NCI-H345 (cell line): Measurements from ENCODE around the gene TPP1.

ENCODE experiments used
- DNase-seq: peaks from one replicate; lab custom pipeline; 2025; lab: John Stamatoyannopoulos, UW

The TPP1 gene

DNA sequence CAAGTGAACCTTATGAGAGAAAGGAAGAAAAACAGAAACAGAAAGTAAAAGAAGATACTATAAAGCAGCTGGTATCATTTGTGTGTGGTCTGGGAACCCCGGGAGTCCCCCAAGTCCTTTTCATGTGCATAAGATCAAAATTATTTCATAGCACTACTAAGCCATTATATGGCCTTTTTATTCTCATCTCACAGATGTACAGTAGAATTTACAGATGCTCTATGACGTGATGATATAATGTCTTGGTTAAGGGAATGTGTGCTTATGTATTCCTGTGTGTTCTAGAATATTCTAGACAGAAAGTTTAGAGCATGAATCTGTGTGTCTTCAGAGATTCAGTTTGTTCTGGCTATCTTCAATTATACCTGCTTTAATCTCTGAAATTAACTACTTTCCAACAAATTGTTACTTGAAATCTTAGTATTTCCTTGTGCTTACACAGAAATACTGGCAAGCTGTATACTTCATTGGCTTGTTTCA lies 8.6 kb upstream of the TPP1 start:
- DNase-seq, result no peak

DNA sequence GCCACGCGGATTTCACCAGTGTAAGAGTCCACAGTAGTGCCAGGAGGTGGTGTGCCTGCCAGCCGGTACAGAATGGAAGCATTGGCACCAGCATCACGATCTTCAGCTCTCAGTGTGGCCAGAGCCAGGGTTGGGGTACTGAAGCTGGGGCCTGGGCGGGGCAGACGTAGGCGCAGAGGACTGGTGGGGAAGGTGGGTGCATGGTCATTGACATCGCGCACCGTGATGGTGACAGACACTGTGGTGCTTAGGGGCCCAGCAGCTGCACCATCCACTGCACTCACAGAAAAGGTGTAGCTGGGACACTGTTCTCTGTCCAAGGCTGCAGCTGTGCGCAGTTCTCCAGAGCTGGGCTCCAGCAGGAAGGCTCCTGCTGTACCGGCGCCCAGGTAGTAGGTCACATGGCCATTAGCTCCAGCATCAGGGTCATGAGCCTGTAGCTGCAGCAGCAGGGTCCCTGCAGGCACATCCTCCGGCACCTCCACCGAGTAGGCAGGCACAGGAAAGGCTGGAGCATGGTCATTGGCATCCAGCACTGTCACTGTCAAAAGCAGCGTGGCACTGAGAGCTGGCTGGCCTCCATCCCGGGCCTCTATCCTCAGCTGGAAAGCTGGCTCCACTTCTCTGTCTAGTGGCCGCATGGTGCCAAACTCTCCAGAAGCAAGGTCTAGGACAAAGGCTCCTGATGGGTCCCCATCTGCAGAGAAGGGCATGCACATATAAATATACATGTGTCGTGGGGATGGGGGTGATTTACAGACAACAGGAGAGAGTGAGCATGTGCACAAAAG lies 7.9 kb upstream of the TPP1 start:
- no peak for DNase-seq

DNA sequence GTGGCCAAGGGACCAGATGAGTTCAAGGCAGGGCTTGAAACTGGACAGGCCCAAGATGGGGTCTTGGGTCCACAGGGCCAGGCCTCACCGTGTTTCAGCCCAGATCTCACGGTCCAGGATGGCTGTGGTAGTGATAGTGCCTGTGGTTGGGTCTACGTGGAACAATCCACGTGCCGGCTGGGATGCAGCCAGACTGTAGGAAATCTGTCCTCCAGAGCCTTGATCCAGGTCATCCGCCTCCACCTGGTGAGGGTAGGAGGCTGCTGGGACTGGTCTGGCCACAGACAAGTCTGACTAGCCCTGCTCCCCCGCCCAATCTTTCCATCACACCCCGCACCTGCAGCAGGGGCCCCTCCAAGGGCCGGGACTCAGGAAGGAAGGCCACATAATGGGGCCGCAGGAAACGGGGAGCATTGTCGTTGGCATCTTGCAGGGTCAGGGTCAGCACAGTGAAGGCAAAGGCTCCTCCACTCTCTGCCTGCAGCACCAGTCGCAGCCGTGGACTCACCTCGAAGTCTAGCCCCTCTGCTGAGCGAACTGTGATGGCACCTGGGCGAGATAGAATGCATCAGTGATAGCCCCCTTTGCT lies 6.7 kb upstream of the TPP1 start:
- no peak for DNase-seq

DNA sequence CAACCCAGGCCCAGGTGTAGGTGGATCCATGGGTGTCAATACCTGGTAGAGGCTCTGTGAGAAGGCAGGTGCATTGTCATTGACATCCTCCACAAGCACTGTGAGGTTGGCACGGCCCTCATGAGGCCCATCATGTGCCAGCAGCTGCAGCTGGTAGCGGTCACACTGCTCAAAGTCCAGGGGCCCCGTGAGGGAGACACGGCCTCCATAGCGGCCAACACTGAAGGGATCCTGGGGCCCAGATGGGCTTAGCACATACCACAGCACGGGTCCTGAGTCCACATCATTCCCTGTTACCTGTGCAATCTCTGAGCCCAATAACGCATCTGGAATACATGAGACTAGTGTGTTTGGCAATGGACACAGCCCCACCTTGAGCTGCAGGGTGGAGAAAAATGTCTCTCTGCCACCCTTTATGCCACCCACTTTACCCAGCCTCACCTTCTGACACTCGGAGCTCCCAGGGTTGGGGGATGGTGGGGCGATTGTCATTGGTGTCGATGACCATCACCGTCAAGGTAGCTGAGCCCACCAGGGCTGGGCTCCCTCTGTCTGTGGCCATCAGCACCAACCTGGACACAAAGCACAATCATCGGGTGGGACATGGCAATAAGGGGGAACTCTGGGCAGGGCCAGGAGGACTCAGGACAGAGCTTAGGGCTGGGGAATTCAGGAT lies 6.1 kb upstream of the TPP1 start:
- no peak for DNase-seq

DNA sequence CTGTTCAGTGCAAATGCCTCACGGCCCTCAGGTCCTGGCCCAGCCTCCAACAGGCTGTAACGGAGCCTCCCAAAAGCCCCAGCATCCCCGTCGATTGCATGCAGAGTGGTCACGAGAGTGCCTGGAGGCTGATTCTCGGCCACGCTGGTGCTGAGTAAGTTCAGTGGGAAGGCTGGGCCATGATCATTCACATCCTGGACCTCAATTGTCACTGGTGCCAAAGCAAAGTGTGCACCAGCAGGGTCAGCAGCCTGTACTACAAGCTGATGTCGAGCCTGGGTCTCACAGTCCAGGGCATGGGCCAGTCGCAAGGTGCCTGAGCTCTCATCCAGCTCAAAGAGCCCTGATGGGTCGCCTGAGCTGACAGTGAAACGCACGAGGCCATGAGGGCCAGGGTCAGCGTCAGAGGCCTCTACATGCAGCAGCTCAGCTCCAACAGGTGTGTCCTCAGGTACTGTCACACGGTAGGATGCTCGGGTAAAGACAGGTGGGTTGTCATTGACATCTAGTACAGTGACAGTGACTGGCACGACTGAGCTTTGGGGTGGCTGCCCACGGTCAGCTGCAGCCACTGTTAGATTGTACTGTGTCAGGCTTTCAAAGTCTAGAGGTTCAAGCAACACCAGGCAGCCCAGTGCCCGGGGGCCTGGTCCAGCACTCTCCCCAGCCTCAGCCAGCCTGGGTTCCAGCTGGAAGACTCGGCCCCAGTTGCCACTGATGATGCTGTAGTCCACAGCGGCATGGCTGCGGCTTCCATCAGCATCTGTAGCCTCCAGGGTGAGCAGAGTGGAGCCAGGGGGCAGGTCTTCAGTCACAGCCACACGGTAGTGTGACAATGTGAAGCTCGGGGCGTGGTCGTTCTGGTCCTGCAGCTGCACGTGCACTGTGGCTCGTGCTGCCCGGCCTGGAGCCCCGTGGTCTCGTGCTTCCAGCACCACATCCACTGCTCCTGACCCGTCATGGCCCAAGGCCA lies 4.5 kb upstream of the TPP1 start:
- DNase-seq, result no peak

DNA sequence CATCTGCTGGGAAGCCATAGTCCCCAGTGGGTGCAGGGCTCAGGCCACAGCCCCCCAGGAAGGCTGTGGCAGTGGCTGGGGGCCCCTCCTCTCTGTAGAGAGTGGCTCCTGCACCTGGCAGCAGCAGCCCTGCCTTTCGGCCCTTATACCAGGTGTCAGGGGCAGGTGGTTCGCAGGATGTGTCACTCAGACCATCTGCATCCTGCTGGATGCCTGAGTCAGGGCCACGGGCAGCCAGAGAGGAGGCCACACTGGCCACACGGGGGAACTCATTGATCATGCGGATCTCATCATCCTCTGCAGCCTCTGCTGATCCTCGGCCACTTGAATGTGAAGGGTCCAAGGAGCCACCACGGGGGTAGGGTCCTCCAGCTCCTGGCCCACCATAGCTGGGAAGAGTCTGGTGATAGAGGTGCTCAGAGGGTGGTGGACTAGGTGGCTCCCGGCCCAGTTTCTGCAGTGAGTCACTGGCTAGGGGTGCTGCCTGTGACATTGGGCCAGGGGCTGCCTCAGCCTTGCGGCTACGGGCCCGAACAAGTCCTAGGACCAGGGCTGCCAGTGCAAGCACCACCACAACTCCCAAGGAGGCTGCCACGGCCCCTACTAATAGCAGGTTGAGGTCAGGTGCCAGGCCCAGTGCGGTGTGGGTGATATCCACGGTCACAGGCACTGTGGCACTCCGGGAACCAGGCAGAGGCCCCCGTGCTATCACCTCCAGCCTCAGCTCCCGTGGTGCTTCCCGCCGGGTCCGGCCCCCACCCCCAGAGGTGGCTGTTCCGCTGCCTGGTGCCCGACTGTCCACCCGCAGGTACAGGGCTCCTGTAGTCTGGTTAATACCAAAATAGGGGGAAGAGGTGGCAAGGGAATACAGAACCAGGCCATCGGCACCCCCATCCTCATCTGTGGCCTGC lies 3.3 kb upstream of the TPP1 start:
- DNase-seq, result no peak

DNA sequence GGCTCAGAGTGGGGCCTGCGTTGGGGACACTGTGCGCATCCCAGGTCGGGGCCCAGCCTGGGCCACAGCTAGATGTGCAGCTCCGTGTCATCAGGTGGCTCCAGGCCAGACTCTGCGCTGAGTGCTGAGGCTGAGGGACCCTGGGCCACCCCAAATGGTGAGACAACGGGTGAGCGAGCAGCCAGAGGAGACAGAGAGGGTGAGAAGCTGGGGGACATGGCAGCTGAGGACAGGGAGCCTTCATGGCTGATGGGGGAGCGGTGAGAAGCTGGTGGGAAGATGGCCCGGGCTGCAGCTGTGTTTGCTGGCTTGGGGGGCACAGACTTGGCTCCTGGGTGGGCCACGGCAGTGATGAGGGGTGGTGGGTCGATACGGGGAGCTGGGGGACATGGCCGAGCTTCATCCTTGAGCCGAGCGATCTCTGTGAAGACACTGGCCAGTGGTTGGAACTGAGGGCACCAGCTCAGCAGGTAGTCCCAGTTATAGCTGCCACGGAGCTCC lies 2.5 kb upstream of the TPP1 start:
- no peak for DNase-seq

DNA sequence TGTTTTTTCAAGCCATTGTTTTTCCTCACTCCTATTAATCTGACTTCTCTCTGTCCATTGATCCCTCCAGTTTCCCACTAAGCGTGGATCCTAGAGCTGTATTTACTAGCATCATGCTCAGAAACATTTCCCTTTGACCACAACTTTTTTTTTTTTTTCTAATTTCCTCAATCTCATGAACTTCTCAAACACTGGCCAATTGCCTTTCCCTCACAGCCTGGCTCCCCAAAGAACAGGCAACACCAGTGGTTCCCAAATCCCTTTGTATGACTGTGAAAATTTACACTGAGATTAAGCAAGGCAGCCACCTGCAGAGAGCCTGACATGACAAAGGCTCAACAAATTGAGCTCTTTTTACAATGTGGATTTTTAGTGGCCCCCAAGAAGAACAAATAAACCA lies 1.4 kb upstream of the TPP1 start:
- no peak for DNase-seq

DNA sequence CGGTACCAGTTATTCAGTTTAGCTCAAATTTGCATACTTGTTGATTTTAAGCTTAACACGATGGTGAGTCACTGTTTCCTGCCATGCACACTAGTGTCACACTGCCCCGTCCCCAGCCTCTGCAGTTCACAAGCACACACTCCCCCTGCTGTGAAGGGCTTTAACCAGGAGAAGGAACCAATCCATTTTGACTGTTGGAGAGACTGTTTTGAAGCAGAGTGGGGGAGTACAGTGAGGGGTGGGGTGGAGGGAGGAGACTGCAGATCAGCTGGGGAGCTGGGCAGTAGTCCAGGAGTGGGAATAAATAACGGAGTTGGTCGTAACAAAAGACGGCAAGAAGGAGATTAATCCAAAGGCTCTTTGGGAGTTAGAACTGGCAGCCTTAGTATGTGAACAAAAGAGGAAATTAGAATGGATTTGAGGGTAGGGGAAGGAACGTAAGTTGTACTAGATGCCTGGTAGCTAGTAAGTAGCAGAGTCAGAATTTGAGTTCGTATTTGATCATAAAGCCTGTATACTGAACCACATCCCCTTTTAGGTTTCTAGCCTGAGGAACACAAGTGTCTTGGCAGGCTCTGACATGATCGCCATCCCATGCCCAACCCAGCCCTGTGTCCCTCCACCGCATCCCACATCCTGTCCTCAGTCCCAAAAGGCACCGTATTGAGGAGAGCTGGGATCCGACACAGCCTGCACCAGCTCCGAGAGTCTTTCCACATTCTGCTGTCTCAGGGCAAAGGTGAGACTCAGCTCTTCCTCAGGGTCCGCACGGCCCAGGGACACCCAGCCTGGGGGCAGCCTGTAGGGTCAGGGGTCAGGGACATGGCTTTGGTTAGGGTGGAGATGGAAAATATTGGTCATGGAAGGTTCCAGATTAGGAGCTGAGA lies 862 bp downstream of the TPP1 start:
- DNase-seq, result no peak

DNA sequence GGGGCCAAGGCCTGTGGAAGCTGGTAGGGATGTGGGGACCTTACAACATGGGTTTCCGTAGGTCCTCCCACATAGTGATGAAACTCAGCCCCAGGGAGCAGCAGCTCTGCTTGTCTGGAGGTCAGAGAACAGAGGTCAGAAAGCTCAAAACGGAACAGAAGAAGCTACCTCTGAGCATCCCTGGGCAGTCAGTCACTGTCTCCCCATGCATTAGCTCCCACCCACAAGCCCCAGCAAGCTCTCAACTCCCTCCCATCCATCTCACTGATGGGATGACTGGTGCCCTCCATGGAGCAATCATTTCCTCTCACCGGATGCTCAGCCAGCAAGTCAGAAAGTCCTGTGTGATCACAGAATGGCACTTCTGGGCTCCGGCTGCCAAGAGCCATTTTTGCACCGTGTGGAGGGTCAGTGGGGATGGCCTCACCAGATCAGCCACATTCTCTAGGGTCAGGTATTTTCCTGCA lies 1.9 kb downstream of the TPP1 start:
- DNase-seq, result no peak

DNA sequence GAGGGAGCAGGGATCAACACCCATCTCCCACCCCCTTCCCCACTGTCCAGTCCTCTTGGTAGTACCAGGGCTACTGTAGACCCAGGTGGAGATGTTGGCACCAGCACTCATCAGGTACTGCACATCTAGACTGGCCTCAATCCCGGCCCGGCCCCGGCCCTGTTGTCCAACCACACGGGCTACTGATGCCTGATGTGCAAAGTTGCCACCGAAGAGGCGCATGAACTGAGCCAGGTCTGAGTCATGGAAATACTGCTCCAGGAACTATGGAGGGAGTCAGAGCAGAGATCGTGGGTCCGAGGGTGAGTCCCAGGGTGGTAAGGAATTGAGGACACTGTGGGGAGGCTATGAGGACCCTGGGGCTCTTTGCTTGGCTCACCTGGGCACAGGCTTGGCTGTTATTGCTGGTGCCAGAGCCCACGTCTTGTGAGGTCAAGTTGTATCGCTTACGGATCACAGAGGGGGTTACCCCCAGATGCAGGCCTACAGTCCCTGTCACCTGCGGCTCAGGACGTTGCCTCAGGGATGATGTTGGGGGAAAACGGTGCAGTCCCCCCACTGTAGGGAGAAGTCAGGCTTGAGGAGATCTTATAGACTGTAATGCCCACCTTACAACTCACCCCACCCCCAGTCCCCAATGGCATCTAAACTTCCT lies 2.5 kb downstream of the TPP1 start:
- DNase-seq, result no peak

DNA sequence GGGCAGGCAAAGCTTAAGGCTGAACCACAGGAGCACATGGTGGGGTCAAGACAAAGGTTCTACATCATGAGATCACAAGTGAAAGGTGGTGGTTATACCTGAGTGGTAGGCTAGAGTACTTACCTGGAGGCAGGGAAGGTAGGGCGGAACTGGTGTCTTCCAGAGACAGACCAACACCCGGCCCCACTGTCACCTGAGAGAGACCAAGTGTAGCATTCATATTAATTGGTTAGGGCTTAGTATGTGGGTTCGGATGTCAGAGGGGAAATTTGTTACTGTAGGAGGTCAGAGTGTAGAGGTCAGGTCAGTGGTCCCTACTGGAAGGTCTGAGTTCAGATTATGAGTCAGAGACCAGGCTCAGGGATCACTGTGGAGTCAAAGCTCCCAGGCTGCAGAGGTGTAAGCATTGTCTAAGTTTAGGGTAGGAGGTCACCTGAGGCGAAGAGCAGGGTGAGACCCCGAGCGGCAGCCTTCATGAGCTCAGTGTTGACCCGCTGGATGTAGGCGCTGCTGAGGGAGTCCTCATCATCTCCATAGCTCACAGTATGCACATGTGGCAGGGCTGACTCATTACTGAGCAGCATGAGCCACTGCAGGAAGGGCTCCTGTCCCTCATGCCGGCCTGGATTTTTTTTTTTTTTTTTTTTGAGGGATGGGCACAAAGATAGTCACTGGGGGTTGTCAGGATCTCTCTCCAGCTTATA lies 3.2 kb downstream of the TPP1 start:
- no peak for DNase-seq

DNA sequence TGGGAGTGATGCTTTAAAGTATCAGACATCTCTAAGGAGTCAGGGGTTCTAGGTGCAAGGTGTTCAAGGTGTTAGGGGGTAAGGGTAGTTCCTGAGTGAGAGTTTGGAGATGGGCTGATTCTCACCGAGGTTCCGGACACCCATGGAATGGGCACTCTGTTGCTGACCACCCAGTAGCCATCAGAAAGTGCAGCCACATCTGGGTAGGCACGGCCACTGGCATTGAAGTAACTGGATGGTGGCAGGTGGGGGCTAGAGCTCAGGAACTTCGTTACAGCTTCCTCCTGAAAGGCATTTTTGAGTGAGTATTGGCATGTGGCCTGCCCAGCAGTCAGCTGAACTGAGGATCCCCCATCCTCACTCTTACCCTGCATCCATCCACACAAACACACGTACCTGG lies 4.2 kb downstream of the TPP1 start:
- DNase-seq, result no peak

DNA sequence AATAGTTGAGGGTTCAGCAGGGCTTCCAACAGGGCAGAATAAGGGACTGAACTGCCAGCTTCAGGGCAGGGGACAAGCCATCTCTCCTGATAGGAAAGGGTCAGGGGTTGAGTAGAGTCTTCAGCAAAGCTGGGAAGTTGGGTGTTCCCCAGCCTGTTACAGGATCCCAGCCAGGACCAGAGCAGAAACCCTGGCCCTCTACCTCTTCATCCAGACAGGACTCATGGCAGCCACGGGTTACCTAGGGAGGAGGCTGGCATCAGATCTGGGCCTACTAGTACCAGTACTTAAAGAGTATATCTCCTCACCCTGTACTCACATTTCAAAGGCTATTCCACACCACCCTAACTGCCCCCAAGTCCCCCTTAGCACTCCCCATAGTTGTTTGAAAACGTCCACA lies 4.8 kb downstream of the TPP1 start:
- DNase-seq, result no peak

DNA sequence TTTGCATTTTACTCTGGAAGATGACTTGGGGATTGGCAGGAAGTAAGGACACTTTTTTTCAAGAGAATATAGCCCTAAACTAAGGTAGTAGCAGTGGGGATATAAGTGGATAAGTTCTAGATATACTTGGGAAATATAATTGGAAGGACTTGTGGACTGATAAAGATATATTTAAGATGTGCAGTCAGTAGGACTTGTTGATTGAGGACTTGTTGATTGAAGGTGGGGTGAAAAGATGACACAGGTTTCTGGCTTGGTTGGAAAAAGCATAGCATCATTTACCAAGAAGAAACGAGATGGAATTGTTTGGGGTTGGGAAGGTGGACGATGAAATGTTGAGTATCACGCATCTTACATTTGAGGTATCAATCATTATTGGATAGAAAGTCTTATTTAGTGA lies 5.7 kb downstream of the TPP1 start:
- no peak for DNase-seq

DNA sequence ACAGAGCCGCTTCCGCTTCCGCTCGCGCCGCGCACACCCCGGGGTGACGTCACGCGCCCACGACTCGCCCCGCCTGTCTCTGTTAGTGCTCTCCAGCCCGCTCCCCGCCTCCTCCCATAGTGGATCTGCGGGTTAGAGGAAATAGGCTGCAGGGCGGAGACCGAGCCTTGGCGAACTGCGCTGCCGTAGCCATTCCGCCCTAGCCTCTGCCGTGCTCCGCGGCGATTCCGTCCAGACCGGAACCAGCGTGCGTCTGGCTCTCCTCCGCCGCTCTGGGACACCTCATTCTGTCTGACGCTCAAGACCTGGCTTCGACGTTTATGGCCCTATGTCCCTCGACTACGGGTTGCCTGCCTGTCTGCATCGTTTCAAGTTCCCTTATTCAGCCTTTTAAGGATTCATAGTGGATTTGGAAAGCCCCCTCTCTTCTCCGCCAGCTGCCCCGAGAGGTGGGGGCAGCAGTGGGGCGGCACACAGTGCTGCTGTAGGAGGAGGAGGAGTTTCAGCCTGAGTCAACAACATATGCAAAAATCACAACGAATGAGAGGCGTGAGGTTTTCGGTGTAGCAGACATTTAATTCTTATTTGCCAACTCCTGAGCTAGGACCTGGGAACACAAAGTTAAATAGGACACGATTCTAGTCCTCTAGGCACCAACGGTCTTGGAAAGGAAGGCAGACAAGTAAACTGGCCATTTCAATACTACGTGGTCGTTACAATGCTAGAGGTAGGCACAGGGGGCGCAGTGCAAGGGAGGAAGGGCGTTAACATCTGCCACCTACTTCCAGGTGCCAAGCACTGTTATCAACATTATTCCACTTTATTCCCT lies 6.8 kb downstream of the TPP1 start, which contains the start of gene TAF10:
TAF10 (minus strand) TSS at position 4 of the 829 bp plus-strand sequence. CDS start 27 bp downstream, outside the sequence.
- peak; percentile 96 for DNase-seq

DNA sequence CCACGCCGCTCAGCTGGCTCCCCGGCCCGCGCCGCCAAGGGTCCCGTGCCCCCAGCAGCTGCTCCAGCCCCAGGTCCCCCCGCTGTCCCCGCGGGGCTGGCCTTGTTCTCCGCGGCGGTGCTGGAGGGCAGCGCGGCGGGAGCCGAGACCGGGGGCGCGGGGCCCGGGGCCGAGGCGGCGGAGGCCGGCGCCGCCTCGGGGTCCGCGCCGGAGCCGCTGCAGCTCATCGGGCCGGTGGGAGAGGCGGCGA lies 7.3 kb downstream of the TPP1 start:
- DNase-seq, result no peak
